Activated T-cell treated with anti-CD3 and anti-CD28 coated beads for 48 hours (primary cell): ENCODE results near the gene RFX1.
"Not testable (repeated sequence)": the region's sequence is repeated elsewhere in the genome, so short reads cannot be mapped to it uniquely, and the experiment has no call there.

Source experiments
- DNase-seq: peaks from one replicate; pipeline ENCODE4 v3.0.0-alpha.2; 2020; ENCODE audit warnings: low read depth

The RFX1 gene

DNA sequence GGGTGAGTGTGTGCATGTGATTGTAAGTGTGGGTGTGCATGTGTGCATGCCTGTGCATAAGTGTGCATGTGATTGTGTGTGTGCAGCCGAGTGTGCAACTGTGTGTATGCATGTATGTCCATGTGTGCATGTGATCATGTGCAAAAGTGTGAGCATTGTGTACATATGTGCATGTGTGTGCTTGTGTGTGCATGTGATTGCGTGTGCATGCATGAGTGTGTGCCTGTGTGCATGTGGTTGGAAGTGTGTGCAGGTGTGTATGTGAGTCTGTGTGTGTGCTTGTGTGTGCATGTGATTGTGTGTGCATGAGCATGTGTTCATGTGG, 71.4 kb downstream of the RFX1 start:
- no peak for DNase-seq

DNA sequence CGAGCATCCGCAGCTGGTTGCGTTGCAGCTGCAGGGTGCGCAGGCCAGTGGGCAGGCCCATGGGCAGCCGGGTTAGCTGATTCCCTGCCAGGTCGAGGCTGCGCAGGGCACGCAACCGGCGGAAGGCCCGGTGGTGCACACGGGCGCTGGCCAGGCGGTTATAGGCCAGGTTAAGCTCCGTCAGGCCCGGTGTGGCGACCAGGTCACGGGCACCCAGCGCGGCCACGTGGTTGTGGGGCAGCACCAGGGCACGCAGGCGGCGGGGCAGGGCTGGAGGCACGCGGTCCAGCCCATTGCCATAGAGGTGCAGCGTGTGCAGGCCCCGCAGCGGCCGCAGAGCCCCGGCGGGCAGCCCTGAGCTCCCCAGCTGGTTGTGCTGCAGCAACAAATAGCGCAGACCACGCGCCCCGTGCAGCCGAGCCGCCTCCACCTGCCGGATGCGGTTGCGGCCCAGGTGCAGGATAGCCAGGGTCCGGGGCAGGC, 73.2 kb downstream of the RFX1 start:
- DNase-seq: no peak

DNA sequence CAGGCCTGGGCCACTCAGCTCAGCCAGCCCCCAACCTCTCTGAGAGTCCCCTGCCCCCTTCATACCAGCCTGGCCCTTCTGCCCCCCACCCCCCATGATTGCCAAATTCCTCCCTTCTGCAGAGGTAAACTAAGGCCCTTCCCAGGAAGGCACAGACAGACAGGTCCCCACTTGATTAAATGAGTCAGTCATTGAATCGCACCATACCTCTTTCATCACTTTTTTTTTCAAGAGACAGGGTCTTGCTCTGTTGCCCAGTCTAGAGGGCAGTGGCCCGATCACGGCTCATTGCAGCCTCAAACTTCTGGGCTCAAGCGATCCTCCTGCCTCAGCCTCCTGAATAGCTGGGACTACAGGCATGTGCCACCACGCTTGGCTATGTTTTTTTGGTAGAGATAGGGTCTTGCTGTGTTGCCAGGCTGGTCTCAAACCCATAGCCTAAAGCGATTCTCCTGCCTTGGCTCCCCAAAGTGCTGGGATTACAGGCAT, 73.9 kb downstream of the RFX1 start:
- no peak for DNase-seq

DNA sequence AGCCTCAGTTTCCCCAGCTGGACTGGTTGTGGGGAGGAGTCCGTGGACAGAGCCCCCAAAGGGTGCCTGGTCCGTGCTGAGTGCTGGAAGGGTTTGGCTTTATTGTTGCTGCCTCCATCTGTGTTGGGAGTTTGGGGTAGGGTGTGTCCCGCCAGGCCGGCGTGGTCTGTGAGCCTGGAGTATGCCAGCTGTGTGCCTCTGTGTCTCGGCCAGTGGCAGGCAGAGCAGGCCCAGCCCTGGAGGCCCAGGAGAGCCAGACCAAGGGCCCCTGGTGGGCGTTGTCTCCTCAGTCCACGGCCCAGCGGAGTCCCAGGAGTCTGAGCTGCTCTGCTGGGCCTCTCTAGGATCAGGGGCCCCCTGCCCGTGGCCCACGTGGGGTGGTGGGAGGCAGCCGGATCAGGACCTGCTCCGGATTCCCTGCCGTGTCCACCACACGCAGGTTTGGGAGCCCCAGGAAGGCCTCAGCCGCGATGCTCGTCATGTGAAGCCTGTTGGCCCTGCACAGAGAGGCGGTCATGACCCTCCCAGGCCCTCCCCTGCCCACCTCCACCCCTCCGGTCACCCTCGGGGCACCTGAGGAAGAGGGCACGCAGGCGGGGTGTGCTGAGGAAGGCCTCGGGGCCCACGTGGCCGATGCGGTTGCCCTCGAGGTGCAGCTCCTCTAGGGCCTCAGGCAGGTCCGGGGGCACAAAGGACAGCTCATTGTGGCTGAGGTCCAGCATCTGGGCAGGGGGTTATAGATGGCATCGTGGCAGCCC, 74.5 kb downstream of the RFX1 start:
- no peak for DNase-seq

DNA sequence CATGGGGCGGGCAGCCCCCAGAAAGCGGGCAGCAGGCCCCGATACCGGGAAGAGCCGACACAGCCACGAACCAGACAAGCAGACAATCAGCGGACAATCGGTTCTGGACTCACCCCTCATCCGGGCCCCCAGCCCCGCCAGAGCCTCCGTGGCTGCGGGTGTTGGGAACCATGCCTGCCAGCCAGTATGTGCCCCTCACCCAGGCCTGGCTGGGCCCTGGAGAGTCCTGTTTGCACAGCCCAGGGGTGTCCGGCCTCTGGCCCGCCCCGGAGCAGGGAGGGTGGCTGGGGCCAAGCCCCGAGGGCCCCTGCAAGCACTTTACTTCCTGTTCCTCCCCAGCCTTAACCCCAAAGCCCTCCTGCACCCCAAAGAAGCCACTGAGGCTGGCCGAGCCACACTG, 75.7 kb downstream of the RFX1 start:
- DNase-seq: no peak

DNA sequence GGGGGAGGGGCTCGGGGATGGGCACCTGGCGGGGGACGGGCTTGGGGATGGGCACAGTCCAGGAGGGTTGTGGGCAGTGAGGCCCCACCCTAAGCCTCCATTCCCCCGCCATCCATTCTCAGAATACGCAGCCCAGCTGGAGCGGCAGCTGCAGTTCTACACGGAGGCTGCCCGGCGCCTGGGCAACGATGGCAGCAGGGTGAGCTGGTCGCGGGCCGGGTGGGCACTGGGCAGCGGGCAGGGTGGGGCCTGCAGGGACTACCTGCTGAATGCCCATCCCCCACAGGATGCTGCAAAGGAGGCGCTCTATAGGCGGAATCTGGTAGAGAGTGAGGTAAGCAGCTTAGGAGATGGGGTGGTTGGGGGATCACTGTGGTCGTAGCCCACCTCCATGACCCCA, 76.2 kb downstream of the RFX1 start:
- DNase-seq: no peak

DNA sequence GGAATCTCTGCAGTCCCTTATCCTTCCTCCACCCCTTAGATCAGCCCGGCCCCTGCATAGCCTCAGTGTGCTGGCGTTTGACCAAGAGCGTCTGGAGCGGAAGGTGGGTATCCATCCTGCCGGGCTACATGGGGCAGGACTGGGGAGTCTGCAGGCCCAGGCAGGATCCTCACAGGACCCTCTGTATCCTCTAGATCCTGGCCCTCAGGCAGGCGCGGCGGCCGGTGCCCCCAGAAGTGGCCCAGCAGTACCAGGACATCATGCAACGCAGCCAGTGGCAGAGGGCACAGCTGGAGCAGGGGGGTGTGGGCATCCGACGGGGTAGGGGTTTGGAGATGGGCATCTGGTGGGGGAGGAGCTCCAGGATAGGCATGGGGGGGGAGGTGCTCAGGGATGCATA, 76.8 kb downstream of the RFX1 start:
- DNase-seq: no peak

DNA sequence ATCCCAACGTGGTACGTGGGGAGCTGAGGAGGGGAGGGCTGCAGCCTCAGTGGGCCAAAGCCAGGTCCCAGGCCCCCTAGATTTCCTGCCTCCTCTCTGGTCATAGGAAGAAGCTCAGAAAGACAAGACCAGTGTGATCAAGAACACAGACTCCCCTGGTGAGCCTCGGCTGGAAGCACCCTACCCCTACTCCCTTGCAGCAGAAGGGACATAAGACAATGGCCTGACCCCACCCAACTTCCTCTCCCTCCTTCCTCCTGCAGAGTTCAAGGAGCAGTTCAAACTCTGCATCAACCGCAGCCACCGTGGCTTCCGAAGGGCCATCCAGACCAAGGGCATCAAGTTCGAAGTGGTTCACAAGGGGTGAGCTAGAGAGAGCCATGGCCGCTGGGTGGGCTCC, 79.4 kb downstream of the RFX1 start:
- DNase-seq: no peak

DNA sequence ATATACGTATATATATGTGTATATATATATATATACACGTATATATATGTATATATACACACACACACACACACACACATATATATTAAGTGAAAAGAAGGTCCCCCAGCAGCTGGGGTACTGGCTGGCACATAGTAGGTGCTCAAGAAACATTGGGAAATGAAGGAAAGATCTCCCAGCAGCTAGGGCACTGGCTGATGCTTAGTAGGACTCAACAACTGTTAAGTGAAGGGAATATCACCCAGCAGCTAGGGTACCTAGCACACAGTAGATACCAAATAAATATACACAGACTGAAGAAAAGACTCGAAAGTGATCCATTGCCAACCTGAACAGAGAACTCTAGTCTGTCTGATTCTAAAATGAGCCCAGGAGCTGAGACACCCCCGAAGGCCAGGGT, 80.1 kb downstream of the RFX1 start:
- DNase-seq: no peak

DNA sequence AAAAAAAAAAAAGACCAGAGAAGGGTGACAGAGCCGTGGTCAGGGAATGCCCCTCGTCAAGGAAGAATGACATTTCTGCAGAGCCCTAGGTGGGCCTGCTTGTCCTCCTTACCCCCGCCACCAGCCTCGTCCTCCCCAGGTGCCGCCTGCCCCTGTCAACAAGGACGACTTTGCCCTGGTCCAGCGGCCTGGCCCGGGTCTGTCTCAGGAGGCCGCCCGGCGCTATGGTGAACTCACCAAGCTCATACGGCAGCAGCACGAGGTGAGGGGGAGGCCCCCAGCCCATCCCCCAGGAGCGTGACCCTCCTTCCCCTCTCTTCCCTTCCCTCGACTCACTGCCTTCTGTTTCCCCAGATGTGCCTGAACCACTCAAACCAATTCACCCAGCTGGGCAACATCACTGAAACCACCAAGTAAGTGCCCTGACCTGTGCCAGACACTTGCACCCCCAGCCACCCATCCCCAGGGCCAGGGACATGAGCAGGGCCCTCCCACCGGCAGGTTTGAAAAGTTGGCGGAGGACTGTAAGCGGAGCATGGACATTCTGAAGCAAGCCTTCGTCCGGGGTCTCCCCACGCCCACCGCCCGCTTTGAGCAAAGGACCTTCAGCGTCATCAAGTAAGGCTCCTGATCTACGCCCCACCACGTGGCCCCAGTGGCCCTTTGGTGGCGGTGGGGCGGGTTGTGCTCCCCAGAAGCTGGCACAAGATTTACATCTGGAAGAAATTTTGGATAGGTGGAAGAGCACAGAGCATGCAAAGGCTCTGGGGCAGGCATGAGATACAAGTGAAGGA, 82.7 kb downstream of the RFX1 start:
- DNase-seq: no peak

DNA sequence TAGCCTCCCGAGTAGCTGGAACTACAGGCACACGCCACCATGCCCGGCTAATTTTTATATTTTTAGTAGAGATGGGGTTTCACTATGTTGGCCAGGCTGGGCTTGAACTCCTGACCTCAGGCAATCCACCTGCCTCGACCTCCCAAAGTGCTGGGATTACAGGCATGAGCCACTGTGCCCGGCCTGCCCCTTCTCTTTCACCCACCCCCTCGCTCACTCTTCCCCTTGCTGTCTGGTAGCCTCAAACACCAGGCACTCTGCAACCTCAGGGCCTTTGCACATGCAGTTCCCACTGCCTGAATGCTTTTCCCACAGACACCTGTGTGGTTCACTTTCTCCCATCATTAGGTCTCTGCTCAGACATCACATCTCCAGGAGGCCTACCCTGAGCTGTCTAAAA, 84.0 kb downstream of the RFX1 start:
- DNase-seq: not testable (repeated sequence)

DNA sequence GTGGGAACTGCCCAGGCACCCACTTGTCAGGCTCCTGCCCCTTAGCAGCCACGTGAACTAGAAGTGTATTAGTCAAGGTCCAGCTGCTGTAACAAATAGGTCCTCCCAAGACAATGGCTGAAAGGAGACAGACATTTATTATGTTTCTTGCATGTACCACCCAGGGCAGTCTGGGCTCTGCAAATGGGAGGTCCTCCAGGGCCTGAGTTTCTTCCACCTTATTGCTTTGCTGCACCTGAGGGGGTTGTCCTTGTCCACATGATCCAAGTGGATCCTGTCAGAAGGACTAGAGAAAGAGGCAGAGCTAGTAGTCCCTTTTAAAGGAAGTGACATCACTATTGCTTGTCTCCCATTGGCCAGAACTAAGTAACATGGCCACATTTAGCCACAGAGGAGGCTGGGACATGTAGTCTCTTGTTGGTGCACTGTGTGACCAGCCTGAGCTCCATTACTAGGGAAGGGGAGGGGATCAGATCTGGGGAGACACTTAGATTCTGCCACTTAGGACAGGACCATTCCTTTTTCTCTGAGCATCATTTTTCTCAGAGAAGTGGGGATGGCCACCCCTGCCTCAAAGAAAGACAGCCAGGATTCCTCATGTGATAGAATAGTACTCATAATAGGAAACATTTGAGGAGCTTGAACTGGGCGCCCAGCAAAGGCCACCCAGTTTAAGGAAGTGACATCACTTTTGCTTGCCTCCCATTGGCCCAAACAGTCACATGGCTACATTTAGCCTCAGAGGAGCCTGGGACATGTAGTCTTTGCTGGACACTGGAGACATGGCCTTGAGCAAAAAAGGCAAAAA, 85.0 kb downstream of the RFX1 start:
- no peak for DNase-seq

DNA sequence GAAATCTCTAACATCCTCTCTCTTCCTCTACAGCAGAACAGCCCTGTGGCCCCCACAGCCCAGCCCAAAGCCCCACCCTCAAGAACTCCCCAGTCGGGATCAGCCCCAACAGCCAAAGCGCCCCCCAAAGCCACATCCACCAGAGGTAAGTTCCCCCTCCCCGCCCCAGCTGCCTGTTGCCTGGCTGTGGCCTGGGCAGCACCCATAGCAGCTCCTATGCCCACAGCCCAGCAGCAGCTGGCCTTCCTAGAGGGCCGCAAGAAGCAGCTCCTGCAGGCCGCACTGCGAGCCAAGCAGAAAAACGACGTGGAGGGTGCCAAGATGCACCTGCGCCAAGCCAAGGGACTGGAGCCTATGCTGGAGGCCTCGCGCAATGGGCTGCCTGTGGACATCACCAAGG, 85.6 kb downstream of the RFX1 start:
- no peak for DNase-seq

DNA sequence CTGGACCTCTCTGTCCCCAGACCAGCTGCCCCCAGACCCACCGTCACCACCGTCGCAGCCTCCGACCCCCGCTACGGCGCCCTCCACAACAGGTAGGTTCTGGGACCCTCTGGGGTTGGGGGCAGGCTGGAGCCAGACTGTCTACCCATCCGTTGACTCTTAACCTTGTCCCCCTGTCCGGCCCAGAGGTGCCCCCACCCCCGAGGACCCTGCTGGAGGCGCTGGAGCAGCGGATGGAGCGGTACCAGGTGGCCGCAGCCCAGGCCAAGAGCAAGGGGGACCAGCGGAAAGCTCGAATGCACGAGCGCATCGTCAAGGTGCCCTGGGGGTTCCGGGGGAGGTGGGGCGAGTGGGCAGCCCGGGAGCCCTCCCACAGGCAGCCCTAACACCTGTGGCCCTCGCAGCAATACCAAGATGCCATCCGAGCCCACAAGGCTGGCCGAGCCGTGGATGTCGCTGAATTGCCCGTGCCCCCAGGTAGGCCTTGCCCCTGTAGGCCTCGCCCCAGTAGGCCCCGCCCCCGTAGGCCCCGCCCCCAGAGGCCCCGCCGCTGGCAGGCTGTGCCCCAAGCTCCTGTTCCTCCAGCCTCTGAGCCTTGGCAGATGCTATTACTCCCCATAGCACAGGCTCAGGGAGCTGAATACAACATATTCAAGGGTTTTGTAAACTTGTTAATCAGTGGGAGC, 87.3 kb downstream of the RFX1 start:
- DNase-seq: no peak

DNA sequence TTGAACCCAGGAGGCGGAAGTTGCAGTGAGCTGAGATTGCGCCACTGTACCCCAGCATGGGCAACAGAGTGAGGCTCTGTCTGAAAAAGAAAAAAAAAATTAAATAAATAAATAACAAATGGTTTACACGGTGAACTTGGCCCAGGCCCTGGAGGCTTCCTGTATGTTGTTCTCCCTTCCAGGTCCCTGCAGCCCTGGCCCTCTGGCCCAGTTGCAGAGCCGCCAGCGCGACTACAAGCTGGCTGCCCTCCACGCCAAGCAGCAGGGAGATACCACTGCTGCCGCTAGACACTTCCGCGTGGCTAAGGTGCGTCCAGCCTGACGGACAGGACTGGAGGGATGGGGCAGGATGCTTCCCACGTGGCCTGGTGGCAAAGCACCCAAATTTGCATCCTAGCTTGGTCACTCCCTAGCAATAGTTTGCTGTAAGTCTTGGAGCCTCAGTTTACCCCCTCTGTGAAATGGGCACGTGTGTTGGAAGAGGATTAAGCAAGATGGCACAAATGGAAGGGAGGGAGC, 88.2 kb downstream of the RFX1 start:
- DNase-seq: no peak

DNA sequence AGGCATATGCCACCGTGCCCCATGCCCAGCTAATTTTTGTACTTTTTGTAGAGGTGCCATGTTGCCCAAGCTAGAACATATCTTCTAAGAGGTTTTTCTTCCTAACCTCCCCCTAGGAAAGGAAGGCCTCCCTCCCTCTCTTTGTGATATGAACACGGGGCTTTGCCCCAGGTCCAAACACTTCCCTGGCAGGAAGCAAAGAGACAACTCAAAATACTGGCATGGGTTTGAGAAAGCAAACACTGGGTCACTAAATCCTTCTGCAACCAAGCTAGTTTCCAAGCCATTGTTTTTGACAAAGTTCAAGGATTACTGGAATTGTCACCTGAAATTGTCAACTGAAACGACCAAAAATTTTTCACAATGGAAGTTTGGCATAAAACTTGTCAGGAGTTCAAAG, 91.3 kb downstream of the RFX1 start:
- DNase-seq: no peak

DNA sequence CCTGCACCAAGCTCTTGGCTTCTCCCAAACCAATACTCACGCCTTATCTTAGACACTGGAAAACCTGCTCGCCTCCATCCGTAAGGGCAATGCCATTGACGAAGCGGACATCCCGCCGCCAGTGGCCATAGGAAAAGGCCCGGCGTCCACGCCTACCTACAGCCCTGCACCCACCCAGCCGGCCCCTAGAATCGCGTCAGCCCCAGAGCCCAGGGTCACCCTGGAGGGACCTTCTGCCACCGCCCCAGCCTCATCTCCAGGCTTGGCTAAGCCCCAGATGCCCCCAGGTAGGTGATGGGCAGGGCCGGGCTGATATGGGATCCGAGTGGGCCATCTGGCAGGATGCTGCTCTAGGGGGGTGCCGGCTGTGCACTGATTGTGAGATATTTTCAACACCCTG, 92.8 kb downstream of the RFX1 start:
- no peak for DNase-seq
